Keratinocyte (primary cell): Measurements from ENCODE around the gene IL22RA1. TPM values are rescaled to one million over a fixed set of nuclear protein-coding genes. Genes with fewer than 3 reads are reported as not detected.

Source experiments
- DNase-seq: peaks from one replicate; pipeline ENCODE4 v3.0.0-alpha.2; 2011; ENCODE audit warnings: low read depth, missing footprints, low spot score
- FAIRE-seq: peaks from 2 replicates; lab custom pipeline; 2011; peaks lifted over from hg19 to GRCh38; lab: Jason Lieb, UNC
- H2AFZ ChIP-seq: 2 replicates; pipeline ENCODE4 v1.6.0; 2012; ENCODE audit warnings: low read length, control low read depth, inconsistent platforms; ENCODE audit not compliant: control insufficient read depth
- H3K27ac ChIP-seq: 2 replicates; pipeline ENCODE4 v1.5.1; 2011; ENCODE audit warnings: low read length; ENCODE audit not compliant: control insufficient read depth, insufficient read depth
- H3K27me3 ChIP-seq: 3 replicates; pipeline ENCODE4 v1.6.0; 2011; ENCODE audit warnings: low read length; ENCODE audit not compliant: control insufficient read depth, insufficient read depth; ENCODE audit errors: extremely low read depth
- H3K36me3 ChIP-seq, 2 experiments: 2 replicates in 1 of 2; 3 replicates in 1 of 2; pipeline ENCODE4 v1.5.1; 2011; ENCODE audit warnings: low read length in 2 of 2, mild to moderate bottlenecking in 1 of 2; ENCODE audit not compliant: control insufficient read depth in 2 of 2, insufficient read depth in 2 of 2; ENCODE audit errors: extremely low read depth in 1 of 2
- H3K4me1 ChIP-seq: 3 replicates; pipeline ENCODE4 v1.5.1; 2011; ENCODE audit warnings: low read length; ENCODE audit not compliant: control insufficient read depth, insufficient read depth; ENCODE audit errors: extremely low read depth
- H3K4me2 ChIP-seq: 3 replicates; pipeline ENCODE4 v1.6.0; 2011; ENCODE audit warnings: low read depth, low read length; ENCODE audit not compliant: control insufficient read depth, insufficient read depth; ENCODE audit errors: extremely low read depth
- H3K4me3 ChIP-seq, 3 experiments: fragments of 200-600 bp in 1 of 3; sonication (generic) in 1 of 3; 2 replicates in 2 of 3; 3 replicates in 1 of 3; pipeline ENCODE4 v1.5.1; 2011 to 2016; ENCODE audit warnings: low read length in 3 of 3, mild to moderate bottlenecking in 3 of 3, control low read depth in 2 of 3, inconsistent platforms in 1 of 3, low read depth in 1 of 3, mixed read lengths in 1 of 3, mixed run types in 1 of 3, moderate library complexity in 1 of 3; ENCODE audit not compliant: control insufficient read depth in 2 of 3, insufficient read depth in 2 of 3; ENCODE audit errors: extremely low read depth in 1 of 3
- H3K79me2 ChIP-seq: 2 replicates; pipeline ENCODE4 v1.6.0; 2012; ENCODE audit warnings: low read length; ENCODE audit not compliant: control insufficient read depth, insufficient read depth
- H3K9ac ChIP-seq: 3 replicates; pipeline ENCODE4 v1.6.0; 2011; ENCODE audit warnings: low read length; ENCODE audit not compliant: control insufficient read depth, insufficient read depth; ENCODE audit errors: extremely low read depth
- H3K9me1 ChIP-seq: 3 replicates; pipeline ENCODE4 v1.6.0; 2011; ENCODE audit warnings: low read length; ENCODE audit not compliant: control insufficient read depth, insufficient read depth; ENCODE audit errors: extremely low read depth
- H3K9me3 ChIP-seq: 2 replicates; pipeline ENCODE4 v1.5.1; 2012; ENCODE audit warnings: low read depth, low read length; ENCODE audit not compliant: control insufficient read depth
- H4K20me1 ChIP-seq: 3 replicates; pipeline ENCODE4 v1.6.0; 2011; ENCODE audit warnings: low read length; ENCODE audit not compliant: control insufficient read depth, insufficient read depth; ENCODE audit errors: extremely low read depth
- EZH2 ChIP-seq: IDR thresholded peaks from one replicate; pipeline ENCODE4 v1.6.1; 2012; ENCODE audit warnings: inconsistent platforms, mild to moderate bottlenecking, low read length, moderate library complexity
- dilution Hi-C: fragments of 300-500 bp; cut with MboI; formaldehyde crosslinking; loops from one replicate; pipeline ENCODE4 v1.7.0; 2020; ENCODE audit warnings: low sequenced_read_pairs; ENCODE audit not compliant: extremely low pct_ligation_motif_present
- polyA plus RNA-seq, 5 experiments: library from polyadenylated mRNA; depleted of rRNA in 3 of 5; stranded (reverse) in 3 of 5; stranded (forward) in 1 of 5; unstranded in 1 of 5; fragments of >200 nt; gene quantifications; 1 replicate in 1 of 5; 2 replicates in 3 of 5; 3 replicates in 1 of 5; pipeline versions ENCODE4 v1.2.1 to v1.2.3, GENCODE V29; 2011 to 2012; ENCODE audit warnings: missing spikeins in 2 of 5, low read depth in 1 of 5, low replicate concordance in 1 of 5
- TF ChIP-seq, protein P1 (sequence below), 3 experiments: IDR thresholded peaks in 1 of 3; conservative IDR thresholded peaks in 1 of 3; optimal IDR thresholded peaks in 1 of 3; 2 replicates in 2 of 3; 3 replicates in 1 of 3; pipeline versions ENCODE3 to v1.5.1; 2011; ENCODE audit warnings: low read length in 3 of 3, mild to moderate bottlenecking in 3 of 3, moderate library complexity in 2 of 3, control low read depth in 1 of 3, inconsistent platforms in 1 of 3; ENCODE audit not compliant: insufficient read depth in 2 of 3; ENCODE audit errors: extremely low read depth in 1 of 3

Gene IL22RA1
- polyA plus RNA-seq, 1 donor (not counting 4 experiments of a cell fraction or from before 2014, with no cell fraction given) = 1.7 TPM

DNA sequence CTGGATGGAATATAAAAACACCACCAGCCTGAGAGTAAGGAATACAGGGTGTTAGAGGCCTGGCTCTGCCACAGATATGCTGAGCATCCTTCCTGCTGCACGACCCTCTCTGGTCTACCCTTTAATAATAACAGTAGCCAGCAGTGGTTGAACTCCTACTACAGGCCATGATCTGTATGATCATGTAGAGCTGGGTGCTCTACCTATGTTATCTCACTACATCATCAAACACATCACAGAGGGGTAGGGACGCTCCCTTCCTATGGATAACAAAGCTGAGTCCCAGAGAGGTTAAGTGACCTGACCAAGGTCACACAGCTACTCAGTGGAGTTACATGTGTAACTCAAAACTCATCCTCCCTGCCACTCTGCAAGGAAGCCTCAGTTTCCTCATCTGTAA, 18.0 kb downstream of the IL22RA1 start:
- Histone ChIP-seq H3K36me3 (peaks cover 0 to 3% of the 10 kb centered on the region in 2 experiments), H3K27ac (no peak overlapping the region), H2AFZ (no peak overlapping the region), H3K9me3 (no peaks in the 10 kb centered on the region), H3K9ac (no peak overlapping the region), H3K79me2 (no peaks in the 10 kb centered on the region), H3K4me1 (peaks cover 10% of the 10 kb centered on the region), H3K4me2 (no peak overlapping the region), H4K20me1 (no peaks in the 10 kb centered on the region), H3K4me3 (no peak overlapping the region), H3K9me1 (no peaks in the 10 kb centered on the region), H3K27me3 (no peaks in the 10 kb centered on the region)
- FAIRE-seq (no peak), DNase-seq (no peak)
- dilution Hi-C loops = no loop called here
- TF ChIP-seq, protein P1, sequence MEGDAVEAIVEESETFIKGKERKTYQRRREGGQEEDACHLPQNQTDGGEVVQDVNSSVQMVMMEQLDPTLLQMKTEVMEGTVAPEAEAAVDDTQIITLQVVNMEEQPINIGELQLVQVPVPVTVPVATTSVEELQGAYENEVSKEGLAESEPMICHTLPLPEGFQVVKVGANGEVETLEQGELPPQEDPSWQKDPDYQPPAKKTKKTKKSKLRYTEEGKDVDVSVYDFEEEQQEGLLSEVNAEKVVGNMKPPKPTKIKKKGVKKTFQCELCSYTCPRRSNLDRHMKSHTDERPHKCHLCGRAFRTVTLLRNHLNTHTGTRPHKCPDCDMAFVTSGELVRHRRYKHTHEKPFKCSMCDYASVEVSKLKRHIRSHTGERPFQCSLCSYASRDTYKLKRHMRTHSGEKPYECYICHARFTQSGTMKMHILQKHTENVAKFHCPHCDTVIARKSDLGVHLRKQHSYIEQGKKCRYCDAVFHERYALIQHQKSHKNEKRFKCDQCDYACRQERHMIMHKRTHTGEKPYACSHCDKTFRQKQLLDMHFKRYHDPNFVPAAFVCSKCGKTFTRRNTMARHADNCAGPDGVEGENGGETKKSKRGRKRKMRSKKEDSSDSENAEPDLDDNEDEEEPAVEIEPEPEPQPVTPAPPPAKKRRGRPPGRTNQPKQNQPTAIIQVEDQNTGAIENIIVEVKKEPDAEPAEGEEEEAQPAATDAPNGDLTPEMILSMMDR (optimal IDR thresholded peaks at IDR 0.05 in 1 of 3, IDR thresholded peaks at IDR 0.05 in 1 of 3, conservative IDR thresholded peaks at IDR 0.05 in 1 of 3; ENCODE audit: extremely low read depth in 1 of 3, insufficient read depth in 2 of 3, low read length in 3 of 3) = no peak
- TF ChIP-seq EZH2 = no peak

DNA sequence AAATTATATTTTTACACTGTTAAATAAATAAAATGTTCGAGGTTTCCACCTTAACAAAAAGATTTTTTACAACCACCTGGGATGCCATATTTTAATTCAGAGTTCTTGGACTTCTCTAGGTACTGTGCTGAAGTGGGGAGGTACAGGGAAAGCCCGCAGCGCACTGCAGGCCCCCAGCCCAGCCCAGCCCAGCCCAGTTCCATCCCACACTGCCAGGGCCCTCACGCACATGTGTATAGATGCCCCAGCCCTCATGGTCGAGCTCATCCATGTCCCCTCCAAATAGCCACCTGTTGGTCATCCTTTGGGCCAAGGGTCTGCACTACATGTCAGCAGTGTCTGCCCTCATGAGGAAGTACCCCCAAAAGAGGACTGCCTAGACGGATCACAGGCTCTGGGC, 19.3 kb downstream of the IL22RA1 start:
- H3K9me1 ChIP-seq = no peaks in the 10 kb centered on the region
- peaks cover 20% of the 10 kb centered on the region for H3K4me1 ChIP-seq
- H3K9me3 ChIP-seq = no peaks in the 10 kb centered on the region
- dilution Hi-C loops = no loop called here
- no peak overlapping the region for H3K9ac ChIP-seq
- FAIRE-seq (no peak), DNase-seq (no peak)
- H3K4me3 ChIP-seq = no peak overlapping the region
- no peak overlapping the region for H2AFZ ChIP-seq
- no peaks in the 10 kb centered on the region for H3K79me2 ChIP-seq
- peaks cover 0 to 3% of the 10 kb centered on the region in 2 experiments for H3K36me3 ChIP-seq
- no peak overlapping the region for H3K4me2 ChIP-seq
- no peaks in the 10 kb centered on the region for H3K27me3 ChIP-seq
- no peaks in the 10 kb centered on the region for H4K20me1 ChIP-seq
- no peak for TF ChIP-seq EZH2
- TF ChIP-seq, protein P1 (optimal IDR thresholded peaks at IDR 0.05 in 1 of 3, IDR thresholded peaks at IDR 0.05 in 1 of 3, conservative IDR thresholded peaks at IDR 0.05 in 1 of 3; ENCODE audit: extremely low read depth in 1 of 3, insufficient read depth in 2 of 3, low read length in 3 of 3) = no peak
- no peak overlapping the region for H3K27ac ChIP-seq
